HepG2 (cell line): Measurements from ENCODE around the gene CCR9. TPM values are rescaled to one million over a fixed set of nuclear protein-coding genes. Genes with fewer than 3 reads are reported as not detected.

Experiments used
- ATAC-seq: fragments of 200-7000 bp; cut with Tn5 transposase; 3 replicates; pipeline ENCODE4 v1.9.1; 2020; ENCODE audit warnings: mild to moderate bottlenecking, moderate library complexity
- BruUV-seq: library from RNA; stranded (reverse); fragments of 400-500 nt; replicated peaks from 2 replicates; lab custom pipeline; 2021; lab: Mats Ljungman, UMichigan
- CTCF ChIA-PET: fragments of 300-600 bp; formaldehyde crosslinking; extraction: SDS; loops from one replicate; lab custom pipeline; 2021; ENCODE audit warnings: low total read pairs, inconsistent platforms, low intra/inter-chr PET ratio; lab: Yijun Ruan, JAX
- POLR2A ChIA-PET: fragments of 350-600 bp; sonication (Branson Sonifier 250); formaldehyde crosslinking; loops from one replicate; lab custom pipeline; 2020; ENCODE audit warnings: antibody characterized with exemption, inconsistent platforms; lab: Yijun Ruan, JAX
- DNase-seq: peaks from one replicate; pipeline ENCODE4 v3.0.0-alpha.2; 2015; ENCODE audit warnings: low spot score
- FAIRE-seq: peaks from 3 replicates; lab custom pipeline; 2011; peaks lifted over from hg19 to GRCh38; lab: Jason Lieb, UNC
- H2AFZ ChIP-seq: one replicate; pipeline ENCODE4 v1.6.1; 2011; ENCODE audit warnings: low read length, inconsistent platforms
- H3K27ac ChIP-seq: fragments of 300-600 bp; 3 replicates; pipeline ENCODE4 v1.8.0; 2011; ENCODE audit warnings: mixed run types, mild to moderate bottlenecking, mixed read lengths, low read length, inconsistent platforms; ENCODE audit not compliant: insufficient read depth; ENCODE audit errors: extremely low read length
- H3K27me3 ChIP-seq, 2 experiments: fragments of 200-600 bp in 1 of 2; 2 replicates in 1 of 2; 3 replicates in 1 of 2; pipeline versions ENCODE4 v1.6.0 to v1.8.0; 2011; ENCODE audit warnings: low read length in 2 of 2, mild to moderate bottlenecking in 2 of 2, moderate library complexity in 2 of 2, inconsistent platforms in 1 of 2; ENCODE audit not compliant: insufficient read depth in 2 of 2, control insufficient read depth in 1 of 2
- H3K36me3 ChIP-seq, 2 experiments: fragments of 200-600 bp in 1 of 2; replicated peaks in 1 of 2; 2 replicates in 1 of 2; 3 replicates in 1 of 2; pipeline versions ENCODE4 v1.5.1 to v1.8.0; 2011; ENCODE audit warnings: low read length in 2 of 2, inconsistent platforms in 1 of 2; ENCODE audit not compliant: insufficient read depth in 2 of 2, control insufficient read depth in 1 of 2
- H3K4me1 ChIP-seq: 2 replicates; pipeline ENCODE4 v1.5.1; 2012; ENCODE audit warnings: low read length, inconsistent platforms; ENCODE audit not compliant: insufficient read depth
- H3K4me2 ChIP-seq: 2 replicates; pipeline ENCODE4 v1.6.0; 2011; ENCODE audit warnings: low read depth, low read length, inconsistent platforms
- H3K4me3 ChIP-seq, 3 experiments: fragments of 200-600 bp in 1 of 3; sonication (generic), shearing (Covaris generic) in 1 of 3; replicated peaks in 1 of 3; 2 replicates each; pipeline ENCODE4 v1.5.1; 2011 to 2016; ENCODE audit warnings: low read length in 3 of 3, inconsistent platforms in 2 of 3, low read depth in 2 of 3, mild to moderate bottlenecking in 2 of 3, control low read depth in 1 of 3, mixed read lengths in 1 of 3; ENCODE audit not compliant: insufficient read depth in 1 of 3
- H3K79me2 ChIP-seq: one replicate; pipeline ENCODE4 v1.6.1; 2011; ENCODE audit warnings: low read length, inconsistent platforms; ENCODE audit not compliant: insufficient read depth
- H3K9ac ChIP-seq: 2 replicates; pipeline ENCODE4 v1.6.0; 2011; ENCODE audit warnings: mild to moderate bottlenecking, low read depth, low read length, inconsistent platforms; ENCODE audit not compliant: insufficient read depth
- H3K9me3 ChIP-seq: 2 replicates; pipeline ENCODE4 v1.5.1; 2012; ENCODE audit warnings: mild to moderate bottlenecking, low read length
- H4K20me1 ChIP-seq: 2 replicates; pipeline ENCODE4 v1.6.0; 2011; ENCODE audit warnings: inconsistent platforms, mild to moderate bottlenecking, low read length, moderate library complexity; ENCODE audit not compliant: insufficient read depth
- KAT8 ChIP-seq: IDR thresholded peaks from 2 replicates; pipeline ENCODE4 v1.6.1; 2016; ENCODE audit warnings: missing genetic modification reagents, missing compliant biosample characterization
- POGZ ChIP-seq: sonication (generic); formaldehyde crosslinking; IDR thresholded peaks from 2 replicates; pipeline ENCODE4 v1.4.0; 2020; ENCODE audit warnings: mild to moderate bottlenecking, missing genetic modification reagents
- SP2 ChIP-seq: sonication (generic); formaldehyde crosslinking; IDR thresholded peaks from 2 replicates; pipeline ENCODE4 v1.5.1; 2020; ENCODE audit warnings: mild to moderate bottlenecking, missing genetic modification reagents
- XRCC5 ChIP-seq: fragments of 200-400 bp; formaldehyde crosslinking; optimal IDR thresholded peaks from 2 replicates; pipeline ENCODE3; 2017; ENCODE audit warnings: mild to moderate bottlenecking, low read length
- ZFP62 ChIP-seq: sonication (generic); formaldehyde crosslinking; IDR thresholded peaks from 2 replicates; pipeline ENCODE4 v1.4.0; 2020; ENCODE audit warnings: missing genetic modification reagents
- ZNF331 ChIP-seq: sonication (generic); formaldehyde crosslinking; IDR thresholded peaks from 2 replicates; pipeline ENCODE4 v1.4.0; 2020; ENCODE audit warnings: missing genetic modification reagents
- ZNF337 ChIP-seq: sonication (generic); formaldehyde crosslinking; IDR thresholded peaks from 2 replicates; pipeline ENCODE4 v1.5.1; 2020; ENCODE audit warnings: missing genetic modification reagents, low read depth, mild to moderate bottlenecking, borderline replicate concordance
- ZNF792 ChIP-seq: IDR thresholded peaks from 2 replicates; pipeline ENCODE4 v1.6.1; 2016
- WGBS: methylation state at CpG from one replicate; pipeline ENCODE4 v1.1.6; 2017; ENCODE audit warnings: low lambda C conversion rate; 5-methylcytosine and 5-hydroxymethylcytosine counted together
- in situ Hi-C: cut with HindIII; loops from 2 replicates; pipeline ENCODE4 v1.10.0; 2017; ENCODE audit warnings: low pct_unique_long_range_greater_than_20kb; ENCODE audit not compliant: extremely low pct_ligation_motif_present
- intact Hi-C: fragments of 100-400 bp; cut with micrococcal nuclease; formaldehyde crosslinking; loops from one replicate; pipeline ENCODE4 v1.10.0; 2022; ENCODE audit not compliant: unreplicated experiment
- polyA plus RNA-seq, 8 experiments: library from polyadenylated mRNA; depleted of rRNA in 3 of 8; stranded (reverse) in 7 of 8; unstranded in 1 of 8; fragments of >200 nt; fragmentation: Illumina TruSeq in 4 of 8; extraction: Trizol in 4 of 8; gene quantifications; 2 replicates each; pipeline versions ENCODE4 v1.2.1 to v1.2.3, GENCODE V29; 2011 to 2016; ENCODE audit warnings: low read depth in 4 of 8, missing spikeins in 1 of 8, mixed read lengths in 1 of 8; ENCODE audit not compliant: insufficient read depth in 1 of 8
- total RNA-seq, 5 experiments: library from RNA; depleted of rRNA; stranded (reverse); fragments of >200 nt; fragmentation: Illumina TruSeq; extraction: Trizol; gene quantifications; 2 replicates each; pipeline ENCODE4 v1.2.3, GENCODE V29; 2016; ENCODE audit warnings: low read depth in 1 of 5
- TF ChIP-seq, protein P1 (sequence below): sonication (generic); formaldehyde crosslinking; IDR thresholded peaks from 2 replicates; pipeline ENCODE4 v1.4.0; 2020; ENCODE audit warnings: missing genetic modification reagents
- TF ChIP-seq, protein P2 (sequence below): IDR thresholded peaks from 2 replicates; pipeline ENCODE4 v1.6.1; 2012; ENCODE audit warnings: low read length, improper control_type of control experiment
- TF ChIP-seq, protein P3 (sequence below): sonication (generic); formaldehyde crosslinking; IDR thresholded peaks from 2 replicates; pipeline ENCODE4 v1.5.1; 2020; ENCODE audit warnings: mild to moderate bottlenecking, missing genetic modification reagents, moderate library complexity

The CCR9 gene
- total and polyA plus RNA-seq, 2 of the 13 experiments (the other 11 are each of a cell fraction or from before 2014, with no cell fraction given), result not detected

DNA sequence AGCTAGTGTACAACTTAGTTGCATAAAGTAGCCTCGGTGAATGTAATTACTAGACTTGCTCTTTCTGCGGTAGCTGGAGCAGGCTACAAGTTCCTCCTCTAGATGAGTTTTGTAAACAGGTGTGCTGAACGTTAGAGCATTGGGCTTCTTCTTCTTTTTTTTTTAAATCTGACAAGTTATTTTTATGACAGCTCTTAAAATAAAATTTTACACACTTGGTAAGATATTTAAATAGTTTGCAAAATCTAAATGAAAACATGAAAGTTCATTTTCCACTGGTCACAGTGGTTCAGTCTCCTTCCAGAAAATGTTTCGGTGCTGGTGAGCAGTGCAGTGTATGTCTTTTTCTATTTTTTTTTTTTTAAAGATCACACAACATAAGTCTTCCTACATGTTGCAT, 3.0 kb downstream of the CCR9 start:
- in situ Hi-C loops, result no loop called here
- H3K9ac ChIP-seq, result no peak overlapping the region
- TF ChIP-seq ZFP62 (no peak), ZNF331 (CRISPR knock-in tag) (no peak), ZNF337 (CRISPR knock-in tag) (no peak), SP2 (CRISPR knock-in tag) (no peak), XRCC5 (no peak), ZNF792 (no peak), KAT8 (CRISPR knock-in tag) (no peak), POGZ (no peak)
- TF ChIP-seq, protein P1, sequence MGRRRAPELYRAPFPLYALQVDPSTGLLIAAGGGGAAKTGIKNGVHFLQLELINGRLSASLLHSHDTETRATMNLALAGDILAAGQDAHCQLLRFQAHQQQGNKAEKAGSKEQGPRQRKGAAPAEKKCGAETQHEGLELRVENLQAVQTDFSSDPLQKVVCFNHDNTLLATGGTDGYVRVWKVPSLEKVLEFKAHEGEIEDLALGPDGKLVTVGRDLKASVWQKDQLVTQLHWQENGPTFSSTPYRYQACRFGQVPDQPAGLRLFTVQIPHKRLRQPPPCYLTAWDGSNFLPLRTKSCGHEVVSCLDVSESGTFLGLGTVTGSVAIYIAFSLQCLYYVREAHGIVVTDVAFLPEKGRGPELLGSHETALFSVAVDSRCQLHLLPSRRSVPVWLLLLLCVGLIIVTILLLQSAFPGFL (CRISPR knock-in tag), result no peak
- TF ChIP-seq, protein P2, sequence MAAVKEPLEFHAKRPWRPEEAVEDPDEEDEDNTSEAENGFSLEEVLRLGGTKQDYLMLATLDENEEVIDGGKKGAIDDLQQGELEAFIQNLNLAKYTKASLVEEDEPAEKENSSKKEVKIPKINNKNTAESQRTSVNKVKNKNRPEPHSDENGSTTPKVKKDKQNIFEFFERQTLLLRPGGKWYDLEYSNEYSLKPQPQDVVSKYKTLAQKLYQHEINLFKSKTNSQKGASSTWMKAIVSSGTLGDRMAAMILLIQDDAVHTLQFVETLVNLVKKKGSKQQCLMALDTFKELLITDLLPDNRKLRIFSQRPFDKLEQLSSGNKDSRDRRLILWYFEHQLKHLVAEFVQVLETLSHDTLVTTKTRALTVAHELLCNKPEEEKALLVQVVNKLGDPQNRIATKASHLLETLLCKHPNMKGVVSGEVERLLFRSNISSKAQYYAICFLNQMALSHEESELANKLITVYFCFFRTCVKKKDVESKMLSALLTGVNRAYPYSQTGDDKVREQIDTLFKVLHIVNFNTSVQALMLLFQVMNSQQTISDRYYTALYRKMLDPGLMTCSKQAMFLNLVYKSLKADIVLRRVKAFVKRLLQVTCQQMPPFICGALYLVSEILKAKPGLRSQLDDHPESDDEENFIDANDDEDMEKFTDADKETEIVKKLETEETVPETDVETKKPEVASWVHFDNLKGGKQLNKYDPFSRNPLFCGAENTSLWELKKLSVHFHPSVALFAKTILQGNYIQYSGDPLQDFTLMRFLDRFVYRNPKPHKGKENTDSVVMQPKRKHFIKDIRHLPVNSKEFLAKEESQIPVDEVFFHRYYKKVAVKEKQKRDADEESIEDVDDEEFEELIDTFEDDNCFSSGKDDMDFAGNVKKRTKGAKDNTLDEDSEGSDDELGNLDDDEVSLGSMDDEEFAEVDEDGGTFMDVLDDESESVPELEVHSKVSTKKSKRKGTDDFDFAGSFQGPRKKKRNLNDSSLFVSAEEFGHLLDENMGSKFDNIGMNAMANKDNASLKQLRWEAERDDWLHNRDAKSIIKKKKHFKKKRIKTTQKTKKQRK, result no peak
- TF ChIP-seq, protein P3, sequence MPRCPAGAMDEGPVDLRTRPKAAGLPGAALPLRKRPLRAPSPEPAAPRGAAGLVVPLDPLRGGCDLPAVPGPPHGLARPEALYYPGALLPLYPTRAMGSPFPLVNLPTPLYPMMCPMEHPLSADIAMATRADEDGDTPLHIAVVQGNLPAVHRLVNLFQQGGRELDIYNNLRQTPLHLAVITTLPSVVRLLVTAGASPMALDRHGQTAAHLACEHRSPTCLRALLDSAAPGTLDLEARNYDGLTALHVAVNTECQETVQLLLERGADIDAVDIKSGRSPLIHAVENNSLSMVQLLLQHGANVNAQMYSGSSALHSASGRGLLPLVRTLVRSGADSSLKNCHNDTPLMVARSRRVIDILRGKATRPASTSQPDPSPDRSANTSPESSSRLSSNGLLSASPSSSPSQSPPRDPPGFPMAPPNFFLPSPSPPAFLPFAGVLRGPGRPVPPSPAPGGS (CRISPR knock-in tag), result no peak
- H3K79me2 ChIP-seq, result no peaks in the 10 kb centered on the region
- peaks cover 0 to 4% of the 10 kb centered on the region in 2 experiments; a peak in 1 of 5 replicates for H3K27me3 ChIP-seq
- 23% methylated on average over 4 of the region's 4 CpGs for WGBS
- no peak overlapping the region for H3K4me2 ChIP-seq
- no peaks in the 10 kb centered on the region for H3K9me3 ChIP-seq
- H3K27ac ChIP-seq, result no peak overlapping the region
- no peaks in the 10 kb centered on the region for H3K4me1 ChIP-seq
- DNase-seq (no peak), ATAC-seq (no peak), FAIRE-seq (no peak)
- H2AFZ ChIP-seq, result no peak overlapping the region
- POLR2A ChIA-PET, result no interaction called here
- intact Hi-C loops, result no loop called here
- H3K4me3 ChIP-seq, result no peak overlapping the region
- H3K36me3 ChIP-seq, result no peaks in the 10 kb centered on the region
- H4K20me1 ChIP-seq, result no peaks in the 10 kb centered on the region
- CTCF ChIA-PET, result no interaction called here
- BruUV-seq, result no TSS peak
